DOHH2 (cell line): Measurements from ENCODE around the gene SLC9A9.

Experiments used
- H3F3A ChIP-seq: fragments of 200-600 bp; sonication (generic), shearing (Covaris generic); 2 replicates; pipeline ENCODE4 v1.6.0; 2016; ENCODE audit warnings: antibody characterized with exemption, mild to moderate bottlenecking; ENCODE audit not compliant: control insufficient read depth, insufficient read depth
- H3K27ac ChIP-seq: fragments of 200-600 bp; sonication (generic); 2 replicates; pipeline ENCODE4 v1.5.1; 2014; ENCODE audit warnings: low read depth, mild to moderate bottlenecking, low read length, moderate library complexity
- H3K27me3 ChIP-seq: fragments of 200-600 bp; sonication (generic); 2 replicates; pipeline ENCODE4 v1.6.1; 2014; ENCODE audit warnings: mild to moderate bottlenecking, low read length, mixed read lengths; ENCODE audit not compliant: control insufficient read depth
- H3K36me3 ChIP-seq: fragments of 200-600 bp; sonication (generic); 2 replicates; pipeline ENCODE4 v1.6.1; 2014; ENCODE audit warnings: mild to moderate bottlenecking, low read length, moderate library complexity, mixed read lengths; ENCODE audit not compliant: control insufficient read depth
- H3K4me1 ChIP-seq: fragments of 200-600 bp; sonication (generic); 2 replicates; pipeline ENCODE4 v1.6.1; 2014; ENCODE audit warnings: mild to moderate bottlenecking, low read length, mixed read lengths; ENCODE audit not compliant: control insufficient read depth
- H3K4me2 ChIP-seq: fragments of 200-600 bp; sonication (generic); 2 replicates; pipeline ENCODE4 v1.6.0; 2014; ENCODE audit warnings: mild to moderate bottlenecking, low read length, moderate library complexity
- H3K4me3 ChIP-seq: fragments of 200-600 bp; sonication (generic); 2 replicates; pipeline ENCODE4 v1.5.1; 2014; ENCODE audit warnings: mild to moderate bottlenecking, low read length, mixed read lengths
- H3K79me2 ChIP-seq: fragments of 200-600 bp; sonication (generic); 2 replicates; pipeline ENCODE4 v1.6.1; 2014; ENCODE audit warnings: mild to moderate bottlenecking, low read length, mixed read lengths; ENCODE audit not compliant: control insufficient read depth
- H3K9me2 ChIP-seq: fragments of 200-600 bp; sonication (generic); replicated peaks from 2 replicates; pipeline ENCODE4 v1.6.1; 2014; ENCODE audit warnings: mild to moderate bottlenecking, low read length, mixed read lengths; ENCODE audit not compliant: control insufficient read depth
- H3K9me3 ChIP-seq: fragments of 200-600 bp; sonication (generic); 2 replicates; pipeline ENCODE4 v1.6.1; 2014; ENCODE audit warnings: antibody characterized with exemption, low read length, mixed read lengths; ENCODE audit not compliant: control insufficient read depth, insufficient read depth
- H4K20me1 ChIP-seq: fragments of 200-600 bp; sonication (generic); 2 replicates; pipeline ENCODE4 v1.6.0; 2014; ENCODE audit warnings: low read depth, mild to moderate bottlenecking, antibody characterized with exemption, low read length, moderate library complexity; ENCODE audit not compliant: control insufficient read depth, insufficient read depth
- CTCF ChIP-seq: fragments of 200-600 bp; sonication (generic); IDR thresholded peaks from one replicate; pipeline ENCODE4 v1.5.1; 2014; ENCODE audit warnings: antibody characterized with exemption, mild to moderate bottlenecking, low read depth, low read length; ENCODE audit not compliant: poor library complexity, severe bottlenecking
- EZH2phosphoT487 ChIP-seq: fragments of 200-600 bp; sonication (generic); IDR thresholded peaks from 2 replicates; pipeline ENCODE4 v1.6.1; 2017; ENCODE audit warnings: borderline replicate concordance, mild to moderate bottlenecking, antibody characterized with exemption, low read length, moderate library complexity, mixed read lengths

Gene SLC9A9

GRCh38 chr3:143674100-143674968 lies 173.9 kb downstream of the SLC9A9 start:
- Histone ChIP-seq H3K27ac (no peak overlapping the region), H3K27me3 (no peaks in the 10 kb centered on the region)

GRCh38 chr3:143672396-143673165 lies 175.7 kb downstream of the SLC9A9 start:
- TF ChIP-seq CTCF (no peak), EZH2phosphoT487 (no peak)
- Histone ChIP-seq H3K4me1 (peaks cover 21% of the 10 kb centered on the region), H3K9me2 (no peaks in the 10 kb centered on the region), H3K36me3 (no peaks in the 10 kb centered on the region), H3F3A (no peaks in the 10 kb centered on the region), H4K20me1 (no peaks in the 10 kb centered on the region), H3K9me3 (no peaks in the 10 kb centered on the region), H3K27ac (no peak overlapping the region), H3K4me3 (no peak overlapping the region), H3K4me2 (no peak overlapping the region), H3K79me2 (no peaks in the 10 kb centered on the region), H3K27me3 (no peaks in the 10 kb centered on the region)

More at GRCh38 chr3:143674100-143674968, 173.9 kb downstream of the SLC9A9 start:
- H3K4me2 ChIP-seq, result peak overlapping the region; percentile 49
- H3K9me3 ChIP-seq, result no peaks in the 10 kb centered on the region
- no peaks in the 10 kb centered on the region for H3K9me2 ChIP-seq
- peak overlapping the region; percentile 29; the same call in 1 of the 2 replicates for H3K4me3 ChIP-seq
- no peaks in the 10 kb centered on the region for H3K79me2 ChIP-seq
- H3K4me1 ChIP-seq, result peaks cover 10% of the 10 kb centered on the region
- no peaks in the 10 kb centered on the region for H3F3A ChIP-seq
- H3K36me3 ChIP-seq, result no peaks in the 10 kb centered on the region
- TF ChIP-seq CTCF, result peak; percentile 87
- TF ChIP-seq EZH2phosphoT487, result no peak
- no peaks in the 10 kb centered on the region for H4K20me1 ChIP-seq

GRCh38 chr3:143671626-143672025 lies 176.6 kb downstream of the SLC9A9 start:
- H3K27ac ChIP-seq, result no peak overlapping the region
- TF ChIP-seq CTCF (no peak), EZH2phosphoT487 (no peak)
- H3K4me2 ChIP-seq, result no peak overlapping the region
- H4K20me1 ChIP-seq, result no peaks in the 10 kb centered on the region
- H3K79me2 ChIP-seq, result no peaks in the 10 kb centered on the region
- H3F3A ChIP-seq, result no peaks in the 10 kb centered on the region
- no peaks in the 10 kb centered on the region for H3K36me3 ChIP-seq
- H3K9me3 ChIP-seq, result no peaks in the 10 kb centered on the region
- H3K9me2 ChIP-seq, result no peaks in the 10 kb centered on the region
- no peaks in the 10 kb centered on the region for H3K27me3 ChIP-seq
- H3K4me1 ChIP-seq, result peaks cover 21% of the 10 kb centered on the region
- H3K4me3 ChIP-seq, result no peak overlapping the region
